GM12892 (cell line): ENCODE data around the gene ARFGAP1.

Source experiments
- POLR2A ChIP-seq: IDR thresholded peaks from 2 replicates; pipeline ENCODE4 v1.6.1; 2011; ENCODE audit warnings: low read depth, low read length, control low read depth
- POLR2AphosphoS5 ChIP-seq: IDR thresholded peaks from 2 replicates; pipeline ENCODE4 v1.6.1; 2011; ENCODE audit warnings: low read depth, low read length, control low read depth

DNA sequence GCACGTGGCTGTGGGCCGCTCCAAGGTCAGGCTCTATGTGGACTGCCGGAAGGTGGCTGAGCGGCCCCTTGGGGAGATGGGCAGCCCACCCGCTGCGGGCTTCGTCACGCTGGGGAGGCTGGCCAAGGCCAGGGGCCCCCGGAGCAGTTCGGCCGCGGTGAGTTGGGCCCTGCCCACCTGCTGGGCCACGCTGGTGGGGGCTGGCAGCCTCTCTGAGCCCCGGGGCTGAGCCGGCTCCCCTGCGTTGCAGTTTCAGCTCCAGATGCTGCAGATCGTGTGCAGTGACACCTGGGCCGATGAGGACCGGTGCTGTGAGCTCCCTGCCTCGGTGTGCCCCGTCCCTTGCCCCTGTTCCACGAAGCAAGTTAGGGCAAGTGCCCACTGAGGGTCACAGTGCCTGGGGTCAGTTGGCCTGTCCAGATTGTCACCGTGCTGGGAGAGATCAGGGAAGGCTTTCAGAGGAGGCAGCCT, 47.5 kb downstream of the ARFGAP1 start:
- TF ChIP-seq POLR2AphosphoS5, result no peak
- TF ChIP-seq POLR2A, result no peak
